HL-60 (cell line): Measurements from ENCODE around the gene TIMM29.

Experiments used
- DNase-seq, 2 experiments: peaks; one replicate each; pipeline ENCODE4 v3.0.0-alpha.2; 2010 to 2020; ENCODE audit warnings: low read depth in 1 of 2, low spot score in 1 of 2
- H3K27ac ChIP-seq: fragments of 250-450 bp; sonication (Bioruptor Pico); replicated peaks from 2 replicates; pipeline ENCODE4 v1.5.1; 2020; ENCODE audit warnings: mild to moderate bottlenecking, moderate library complexity
- H3K27me3 ChIP-seq: fragments of 250-450 bp; sonication (Bioruptor Pico); 2 replicates; pipeline ENCODE4 v1.5.1; 2021; ENCODE audit warnings: mild to moderate bottlenecking, moderate library complexity; ENCODE audit not compliant: insufficient read depth, poor library complexity, severe bottlenecking
- H3K4me3 ChIP-seq: replicated peaks from 2 replicates; pipeline ENCODE4 v1.5.1; 2011; ENCODE audit warnings: mild to moderate bottlenecking, control low read depth, low read length; ENCODE audit not compliant: insufficient read depth
- CTCF ChIP-seq: IDR thresholded peaks from one replicate; pipeline ENCODE4 v1.5.1; 2011; ENCODE audit warnings: low read length, control low read depth, inconsistent platforms; ENCODE audit not compliant: insufficient read depth
- GABPA ChIP-seq: IDR thresholded peaks from 2 replicates; pipeline ENCODE4 v1.6.1; 2012; ENCODE audit warnings: low read depth
- POLR2AphosphoS5 ChIP-seq: IDR thresholded peaks from 2 replicates; pipeline ENCODE4 v1.6.1; 2012; ENCODE audit warnings: low read depth
- REST ChIP-seq: IDR thresholded peaks from 2 replicates; pipeline ENCODE4 v1.6.1; 2012; ENCODE audit warnings: low read depth; ENCODE audit not compliant: insufficient replicate concordance
- SPI1 ChIP-seq: IDR thresholded peaks from 2 replicates; pipeline ENCODE4 v1.6.1; 2012; ENCODE audit warnings: low read depth, mild to moderate bottlenecking, borderline replicate concordance

Gene TIMM29

GRCh38 chr19:10896851-10897526 lies 31.6 kb upstream of the TIMM29 start:
- peak overlapping the region; percentile 47 for H3K27ac ChIP-seq
- peak; percentile 33; the same call in 1 of the 2 replicates for TF ChIP-seq SPI1
- no peak for TF ChIP-seq GABPA
- H3K4me3 ChIP-seq = no peak overlapping the region
- no peaks in the 10 kb centered on the region for H3K27me3 ChIP-seq
- peak; percentile 45 to 75 for DNase-seq

DNA sequence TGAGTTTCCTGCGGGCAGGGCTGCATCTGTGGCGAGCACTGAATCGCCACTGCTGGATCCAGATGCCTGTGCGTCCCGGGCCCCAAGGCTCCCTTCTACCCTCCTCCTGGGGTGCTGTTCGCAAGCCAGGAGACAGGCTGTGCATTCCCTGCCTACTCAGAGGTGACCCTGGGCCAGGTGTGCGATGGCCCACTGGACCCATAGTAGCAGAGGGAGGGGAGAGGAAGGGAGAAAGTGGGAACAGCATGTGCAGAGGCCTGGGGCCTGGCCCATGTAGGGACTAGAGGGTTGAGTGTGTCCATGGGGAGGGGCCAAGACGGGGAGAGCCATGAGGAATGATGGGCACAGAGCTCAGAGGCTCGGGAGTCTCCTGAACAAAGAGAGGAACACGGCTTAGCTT lies 30.0 kb upstream of the TIMM29 start:
- no peak for TF ChIP-seq CTCF
- TF ChIP-seq SPI1 = no peak
- DNase-seq = no peak
- H3K27ac ChIP-seq = no peak overlapping the region

GRCh38 chr19:10899151-10899653 lies 29.4 kb upstream of the TIMM29 start:
- DNase-seq = no peak
- Histone ChIP-seq H3K27me3 (no peaks in the 10 kb centered on the region), H3K4me3 (no peak overlapping the region), H3K27ac (no peak overlapping the region)
- no peak for TF ChIP-seq GABPA
- no peak for TF ChIP-seq REST
- TF ChIP-seq SPI1 = no peak
- no peak for TF ChIP-seq POLR2AphosphoS5
- TF ChIP-seq CTCF = no peak

More for the DNA sequence above, 30.0 kb upstream of the TIMM29 start:
- Histone ChIP-seq H3K4me3 (no peak overlapping the region), H3K27me3 (no peaks in the 10 kb centered on the region)

- no peak for DNase-seq
- Histone ChIP-seq H3K4me3 (no peak overlapping the region), H3K27me3 (no peaks in the 10 kb centered on the region), H3K27ac (no peak overlapping the region)
- TF ChIP-seq CTCF (no peak), POLR2AphosphoS5 (no peak), REST (no peak), SPI1 (no peak), GABPA (no peak)
Measured at GRCh38 chr19:10907925-10908324, 20.7 kb upstream of the TIMM29 start.
